ENCODE results near the gene PCDHGA1. TPM values are rescaled to one million over a fixed set of nuclear protein-coding genes. Genes with fewer than 3 reads are reported as not detected.
A peak's percentile ranks its signal among the peaks of the same experiment; 100 is the strongest.

The PCDHGA1 gene
- total and polyA plus RNA-seq, 2 of the 4 experiments (the other 2 are of a cell fraction) = 0.90 to 0.92 TPM

GRCh38 chr5:141465351-141465750 is 135.0 kb downstream of the PCDHGA1 start:
- 100% methylated on average over 1 of the region's 3 CpGs; no CpG with 5 or more reads in 1 of the 2 experiments for WGBS, 2 experiments (ENCODE audit: extremely low coverage in 2 of 2, insufficient read length in 1 of 2)

More at GRCh38 chr5:141465351-141465750, 135.0 kb downstream of the PCDHGA1 start:
- no peak overlapping the region for H2BK5ac ChIP-seq (ENCODE audit: low read depth, low read length, poor library complexity, severe bottlenecking)
- no peak overlapping the region for H3K4ac ChIP-seq (ENCODE audit: low read depth, low read length)
- H3K27me3 ChIP-seq (ENCODE audit: control insufficient read depth, insufficient read depth, low read length) = no peaks in the 10 kb centered on the region
- H3K36me3 ChIP-seq (ENCODE audit: control insufficient read depth, insufficient read depth, low read length) = no peaks in the 10 kb centered on the region
- no peak overlapping the region for H2AK9ac ChIP-seq (replicated peaks; ENCODE audit: low read depth, low read length, poor library complexity)
- H2BK120ac ChIP-seq (ENCODE audit: low read depth, low read length) = no peak overlapping the region
- H4K8ac ChIP-seq (ENCODE audit: low read depth in 2 of 2, low read length in 2 of 2) = no peak overlapping the region
- H2AK5ac ChIP-seq (ENCODE audit: low read depth, low read length) = no peak overlapping the region
- H3K23ac ChIP-seq (ENCODE audit: low read depth, low read length) = no peak overlapping the region
- no peak overlapping the region for H3K9ac ChIP-seq (ENCODE audit: low read depth, low read length)
- in situ Hi-C loops (cut with MboI; ENCODE audit: low sequenced_read_pairs) (no loop called here), intact Hi-C loops (cut with micrococcal nuclease) (no loop called here), dilution Hi-C loops (cut with HindIII; ENCODE audit: low sequenced_read_pairs, unreplicated experiment) (no loop called here)
- DNase-seq (peak; percentile 41), ATAC-seq (ENCODE audit: low read depth) (no peak)
- no peaks in the 10 kb centered on the region for H3K9me1 ChIP-seq (ENCODE audit: insufficient read depth, low read length)
- no peaks in the 10 kb centered on the region for H4K20me1 ChIP-seq (ENCODE audit: insufficient read depth, low read length)
- H3K9me3 ChIP-seq (ENCODE audit: control insufficient read depth, insufficient read depth, low read length) = no peaks in the 10 kb centered on the region
- no peak overlapping the region for H3K27ac ChIP-seq (ENCODE audit: insufficient read depth, low read length)
- H2AFZ ChIP-seq (replicated peaks; ENCODE audit: low read length, poor library complexity) = no peak overlapping the region
- no peak overlapping the region for H3K14ac ChIP-seq (replicated peaks; ENCODE audit: low read depth, low read length)
- no peaks in the 10 kb centered on the region for H3K4me1 ChIP-seq (ENCODE audit: control insufficient read depth, insufficient read depth, low read length)
- H4K91ac ChIP-seq (ENCODE audit: insufficient read depth, low read depth, low read length) = no peak overlapping the region
- no TSS peak for BruUV-seq (replicated peaks)
- H2BK20ac ChIP-seq (ENCODE audit: low read depth, low read length) = no peak overlapping the region
- H3K79me1 ChIP-seq (ENCODE audit: low read depth in 1 of 2, low read length in 2 of 2) = peaks cover under 1 to 6% of the 10 kb centered on the region in 2 experiments; a peak in 2 of 4 replicates
- no peak overlapping the region for H3K4me2 ChIP-seq (ENCODE audit: low read depth, low read length)
- no peak overlapping the region for H3K4me3 ChIP-seq (ENCODE audit: insufficient read depth, low read depth, low read length)
- no peak for TF ChIP-seq MAFK (IDR thresholded peaks at IDR 0.05; ENCODE audit: low read depth, low read length)
- no peak for TF ChIP-seq CEBPB (IDR thresholded peaks at IDR 0.05; ENCODE audit: low read depth, low read length)
- no peak overlapping the region for H3K18ac ChIP-seq (ENCODE audit: low read depth, low read length)
- no peak overlapping the region for H3K56ac ChIP-seq (ENCODE audit: extremely low read depth, insufficient read depth, low read length)
- no peak overlapping the region for H2BK15ac ChIP-seq (ENCODE audit: low read depth, low read length)
- no peak overlapping the region for H4K5ac ChIP-seq (ENCODE audit: low read depth, low read length)
- ChIA-PET CTCF (interaction anchor here (0.6 to 1.1 kb wide), 3 partner anchors 58 to 127 kb away, joined by 3 to 6 read pairs (median 5); no protein-coding TSS in a partner anchor), POLR2A (ENCODE audit: unreplicated experiment) (no interaction called here)
